ENCODE results near the gene SCN4B. TPM values are rescaled to one million over a fixed set of nuclear protein-coding genes. Genes with fewer than 3 reads are reported as not detected.

The SCN4B gene
- total and polyA plus RNA-seq, 2 of the 8 experiments (the other 6 are each of a cell fraction or from before 2014, with no cell fraction given), result 2.8 to 4.9 TPM

DNA sequence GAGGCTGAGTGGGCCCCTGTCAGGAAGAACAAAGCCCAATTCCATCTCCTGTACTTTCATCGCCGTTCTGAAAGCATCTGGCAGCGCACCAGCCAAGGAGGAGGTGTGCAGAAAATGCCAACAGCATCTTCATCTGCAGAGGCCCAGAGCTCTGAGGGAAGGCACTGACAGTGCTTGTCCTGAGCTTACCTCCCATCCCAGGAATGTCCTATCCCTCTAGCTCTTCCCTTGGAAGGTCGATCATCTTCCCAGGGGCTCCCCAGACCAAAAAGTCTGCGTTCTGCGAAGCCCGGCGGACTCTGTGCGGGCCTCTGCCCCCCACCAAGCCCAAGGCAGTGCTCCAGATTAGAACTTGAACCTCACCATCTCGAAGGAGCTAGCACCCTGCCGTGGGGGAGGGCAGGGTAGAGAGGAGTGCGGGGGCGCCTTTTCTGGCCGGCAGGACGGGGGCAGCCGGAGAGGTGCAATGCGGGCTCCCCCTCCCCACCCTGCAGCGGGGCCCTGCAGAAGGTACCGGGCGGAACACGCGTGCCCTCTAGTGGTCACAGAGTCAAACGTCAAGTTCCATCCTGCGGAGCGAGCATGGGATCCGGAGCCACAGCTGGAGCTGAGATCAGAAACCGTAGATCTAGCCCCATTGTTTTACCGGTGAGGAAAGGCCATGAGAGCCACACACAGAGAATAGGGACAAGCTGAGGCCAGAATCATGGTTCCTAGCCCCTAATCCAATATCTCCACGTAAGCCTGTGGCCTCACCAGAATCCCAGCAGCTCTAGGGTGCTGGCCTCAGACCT lies 18.8 kb upstream of the SCN4B start (continued):
- TF ChIP-seq, protein P1, sequence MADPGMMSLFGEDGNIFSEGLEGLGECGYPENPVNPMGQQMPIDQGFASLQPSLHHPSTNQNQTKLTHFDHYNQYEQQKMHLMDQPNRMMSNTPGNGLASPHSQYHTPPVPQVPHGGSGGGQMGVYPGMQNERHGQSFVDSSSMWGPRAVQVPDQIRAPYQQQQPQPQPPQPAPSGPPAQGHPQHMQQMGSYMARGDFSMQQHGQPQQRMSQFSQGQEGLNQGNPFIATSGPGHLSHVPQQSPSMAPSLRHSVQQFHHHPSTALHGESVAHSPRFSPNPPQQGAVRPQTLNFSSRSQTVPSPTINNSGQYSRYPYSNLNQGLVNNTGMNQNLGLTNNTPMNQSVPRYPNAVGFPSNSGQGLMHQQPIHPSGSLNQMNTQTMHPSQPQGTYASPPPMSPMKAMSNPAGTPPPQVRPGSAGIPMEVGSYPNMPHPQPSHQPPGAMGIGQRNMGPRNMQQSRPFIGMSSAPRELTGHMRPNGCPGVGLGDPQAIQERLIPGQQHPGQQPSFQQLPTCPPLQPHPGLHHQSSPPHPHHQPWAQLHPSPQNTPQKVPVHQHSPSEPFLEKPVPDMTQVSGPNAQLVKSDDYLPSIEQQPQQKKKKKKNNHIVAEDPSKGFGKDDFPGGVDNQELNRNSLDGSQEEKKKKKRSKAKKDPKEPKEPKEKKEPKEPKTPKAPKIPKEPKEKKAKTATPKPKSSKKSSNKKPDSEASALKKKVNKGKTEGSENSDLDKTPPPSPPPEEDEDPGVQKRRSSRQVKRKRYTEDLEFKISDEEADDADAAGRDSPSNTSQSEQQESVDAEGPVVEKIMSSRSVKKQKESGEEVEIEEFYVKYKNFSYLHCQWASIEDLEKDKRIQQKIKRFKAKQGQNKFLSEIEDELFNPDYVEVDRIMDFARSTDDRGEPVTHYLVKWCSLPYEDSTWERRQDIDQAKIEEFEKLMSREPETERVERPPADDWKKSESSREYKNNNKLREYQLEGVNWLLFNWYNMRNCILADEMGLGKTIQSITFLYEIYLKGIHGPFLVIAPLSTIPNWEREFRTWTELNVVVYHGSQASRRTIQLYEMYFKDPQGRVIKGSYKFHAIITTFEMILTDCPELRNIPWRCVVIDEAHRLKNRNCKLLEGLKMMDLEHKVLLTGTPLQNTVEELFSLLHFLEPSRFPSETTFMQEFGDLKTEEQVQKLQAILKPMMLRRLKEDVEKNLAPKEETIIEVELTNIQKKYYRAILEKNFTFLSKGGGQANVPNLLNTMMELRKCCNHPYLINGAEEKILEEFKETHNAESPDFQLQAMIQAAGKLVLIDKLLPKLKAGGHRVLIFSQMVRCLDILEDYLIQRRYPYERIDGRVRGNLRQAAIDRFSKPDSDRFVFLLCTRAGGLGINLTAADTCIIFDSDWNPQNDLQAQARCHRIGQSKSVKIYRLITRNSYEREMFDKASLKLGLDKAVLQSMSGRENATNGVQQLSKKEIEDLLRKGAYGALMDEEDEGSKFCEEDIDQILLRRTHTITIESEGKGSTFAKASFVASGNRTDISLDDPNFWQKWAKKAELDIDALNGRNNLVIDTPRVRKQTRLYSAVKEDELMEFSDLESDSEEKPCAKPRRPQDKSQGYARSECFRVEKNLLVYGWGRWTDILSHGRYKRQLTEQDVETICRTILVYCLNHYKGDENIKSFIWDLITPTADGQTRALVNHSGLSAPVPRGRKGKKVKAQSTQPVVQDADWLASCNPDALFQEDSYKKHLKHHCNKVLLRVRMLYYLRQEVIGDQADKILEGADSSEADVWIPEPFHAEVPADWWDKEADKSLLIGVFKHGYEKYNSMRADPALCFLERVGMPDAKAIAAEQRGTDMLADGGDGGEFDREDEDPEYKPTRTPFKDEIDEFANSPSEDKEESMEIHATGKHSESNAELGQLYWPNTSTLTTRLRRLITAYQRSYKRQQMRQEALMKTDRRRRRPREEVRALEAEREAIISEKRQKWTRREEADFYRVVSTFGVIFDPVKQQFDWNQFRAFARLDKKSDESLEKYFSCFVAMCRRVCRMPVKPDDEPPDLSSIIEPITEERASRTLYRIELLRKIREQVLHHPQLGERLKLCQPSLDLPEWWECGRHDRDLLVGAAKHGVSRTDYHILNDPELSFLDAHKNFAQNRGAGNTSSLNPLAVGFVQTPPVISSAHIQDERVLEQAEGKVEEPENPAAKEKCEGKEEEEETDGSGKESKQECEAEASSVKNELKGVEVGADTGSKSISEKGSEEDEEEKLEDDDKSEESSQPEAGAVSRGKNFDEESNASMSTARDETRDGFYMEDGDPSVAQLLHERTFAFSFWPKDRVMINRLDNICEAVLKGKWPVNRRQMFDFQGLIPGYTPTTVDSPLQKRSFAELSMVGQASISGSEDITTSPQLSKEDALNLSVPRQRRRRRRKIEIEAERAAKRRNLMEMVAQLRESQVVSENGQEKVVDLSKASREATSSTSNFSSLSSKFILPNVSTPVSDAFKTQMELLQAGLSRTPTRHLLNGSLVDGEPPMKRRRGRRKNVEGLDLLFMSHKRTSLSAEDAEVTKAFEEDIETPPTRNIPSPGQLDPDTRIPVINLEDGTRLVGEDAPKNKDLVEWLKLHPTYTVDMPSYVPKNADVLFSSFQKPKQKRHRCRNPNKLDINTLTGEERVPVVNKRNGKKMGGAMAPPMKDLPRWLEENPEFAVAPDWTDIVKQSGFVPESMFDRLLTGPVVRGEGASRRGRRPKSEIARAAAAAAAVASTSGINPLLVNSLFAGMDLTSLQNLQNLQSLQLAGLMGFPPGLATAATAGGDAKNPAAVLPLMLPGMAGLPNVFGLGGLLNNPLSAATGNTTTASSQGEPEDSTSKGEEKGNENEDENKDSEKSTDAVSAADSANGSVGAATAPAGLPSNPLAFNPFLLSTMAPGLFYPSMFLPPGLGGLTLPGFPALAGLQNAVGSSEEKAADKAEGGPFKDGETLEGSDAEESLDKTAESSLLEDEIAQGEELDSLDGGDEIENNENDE (IDR thresholded peaks at IDR 0.05; ENCODE audit: insufficient replicate concordance, low read length), result no peak
- TF ChIP-seq POU5F1 (IDR thresholded peaks at IDR 0.05; ENCODE audit: low read depth, low read length), result no peak
- no peak for TF ChIP-seq FOSL1 (IDR thresholded peaks at IDR 0.05; ENCODE audit: insufficient read depth, low read depth, low read length)
- peak; percentile 80; the same call in 1 of the 2 replicates for TF ChIP-seq RBBP5 (IDR thresholded peaks at IDR 0.05; ENCODE audit: borderline replicate concordance, low read depth, low read length)
- no peak for TF ChIP-seq CBX5 (IDR thresholded peaks at IDR 0.05; ENCODE audit: low read depth, low read length)
- no peak for TF ChIP-seq NRF1 (IDR thresholded peaks at IDR 0.05; ENCODE audit: low read depth, low read length)
- no peak; the same call in 1 of the 2 replicates for TF ChIP-seq JUN (IDR thresholded peaks at IDR 0.05; ENCODE audit: low read depth, low read length)
- TF ChIP-seq RNF2 (IDR thresholded peaks at IDR 0.05; ENCODE audit: borderline replicate concordance, low read depth, low read length, missing control alignments, poor library complexity, severe bottlenecking), result no peak

Data from H1 (cell line).